Activated CD4-positive, alpha-beta T cell treated with anti-CD3 and anti-CD28 coated beads, Interleukin-2, Interleukin-6, amounts not matched to agents 100 ng/mL and 50 ng/mL, durations not matched to agents 16 hours and 8 hours (primary cell): ENCODE measurements around the gene C2CD4A.
"Not testable (repeated sequence)": the region's sequence is repeated elsewhere in the genome, so short reads cannot be mapped to it uniquely, and the experiment has no call there.

Experiments
- DNase-seq: peaks from one replicate; pipeline ENCODE4 v3.0.0-alpha.2; 2020

Gene C2CD4A, protein sequence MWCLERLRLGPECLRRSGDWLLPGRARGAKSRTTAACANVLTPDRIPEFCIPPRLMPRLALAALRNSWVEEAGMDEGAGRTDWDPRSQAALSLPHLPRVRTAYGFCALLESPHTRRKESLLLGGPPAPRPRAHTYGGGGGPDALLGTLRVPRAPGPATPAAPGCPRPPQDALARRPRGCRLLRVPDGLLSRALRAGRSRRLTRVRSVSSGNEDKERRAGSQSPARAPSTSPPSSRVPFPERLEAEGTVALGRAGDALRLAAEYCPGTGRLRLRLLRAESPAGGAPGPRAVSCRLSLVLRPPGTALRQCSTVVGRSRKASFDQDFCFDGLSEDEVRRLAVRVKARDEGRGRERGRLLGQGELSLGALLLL

DNA sequence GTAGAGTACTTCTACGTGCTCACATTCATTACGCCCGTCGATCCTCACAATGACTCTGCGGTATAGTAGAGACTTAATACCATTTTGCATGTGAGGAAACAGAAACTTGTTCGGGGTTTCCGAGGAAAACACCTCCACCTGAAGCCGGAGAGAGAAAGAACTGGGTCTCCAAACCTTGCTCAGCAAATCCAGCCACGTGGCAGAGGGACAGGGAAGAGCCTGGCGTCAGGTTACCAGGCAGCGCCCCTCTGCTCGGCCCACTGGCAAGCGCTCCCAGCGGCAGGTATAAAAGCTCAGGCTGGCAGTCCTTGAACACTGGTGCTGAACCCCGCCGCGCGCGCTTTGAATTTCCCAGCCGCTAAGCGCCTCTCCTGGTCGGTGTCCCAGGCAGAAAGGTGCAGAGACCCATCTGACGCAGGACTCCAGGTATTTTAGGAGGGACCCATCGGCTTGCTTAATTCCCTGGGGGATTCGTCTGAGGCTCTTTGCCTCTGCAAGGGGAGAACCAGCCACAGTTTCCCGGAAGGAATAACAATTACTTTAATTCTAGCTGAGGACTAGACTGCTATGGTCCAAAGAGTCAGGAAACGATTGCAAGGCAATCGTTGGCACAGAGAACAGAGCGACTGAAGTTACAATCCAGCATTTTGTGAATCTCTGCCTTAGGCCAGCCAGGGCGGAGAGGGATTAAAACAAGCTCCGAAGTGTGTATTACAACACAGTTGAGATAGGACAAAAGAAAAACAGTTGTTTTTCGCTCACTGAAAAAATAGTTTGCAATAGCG is at the start of gene C2CD4A:
C2CD4A (plus strand) TSS at position 315 of the 785 bp plus-strand sequence. CDS start 637 bp downstream, outside the sequence.
- DNase-seq, result peak; percentile 55

DNA sequence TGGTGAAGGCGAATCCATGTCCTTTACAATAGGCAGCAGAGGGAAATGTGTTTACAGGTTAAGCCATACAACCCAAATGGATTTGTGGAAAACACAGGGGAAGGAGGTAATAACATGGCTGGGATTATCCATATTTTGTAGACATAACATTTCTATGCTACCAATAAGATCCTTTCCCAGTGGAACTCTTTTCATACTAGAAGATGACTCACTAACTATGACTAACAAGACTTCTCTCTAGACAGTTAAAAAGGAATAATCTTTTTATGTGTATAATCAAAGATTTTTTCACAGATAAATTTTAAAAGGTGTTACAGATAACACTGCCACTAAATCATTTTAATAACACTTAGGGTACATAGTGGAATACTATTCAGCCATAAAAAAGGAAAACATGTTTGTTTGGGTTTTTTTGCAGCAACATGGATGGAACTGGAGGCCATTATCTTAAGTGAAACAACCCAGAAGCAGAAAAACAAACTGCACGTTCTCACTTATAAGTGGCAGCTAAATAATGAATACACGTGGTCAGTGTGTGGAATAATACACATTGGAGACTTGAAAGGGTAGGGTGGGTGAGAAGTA is 46.1 kb upstream of the C2CD4A start:
- DNase-seq, result no peak

DNA sequence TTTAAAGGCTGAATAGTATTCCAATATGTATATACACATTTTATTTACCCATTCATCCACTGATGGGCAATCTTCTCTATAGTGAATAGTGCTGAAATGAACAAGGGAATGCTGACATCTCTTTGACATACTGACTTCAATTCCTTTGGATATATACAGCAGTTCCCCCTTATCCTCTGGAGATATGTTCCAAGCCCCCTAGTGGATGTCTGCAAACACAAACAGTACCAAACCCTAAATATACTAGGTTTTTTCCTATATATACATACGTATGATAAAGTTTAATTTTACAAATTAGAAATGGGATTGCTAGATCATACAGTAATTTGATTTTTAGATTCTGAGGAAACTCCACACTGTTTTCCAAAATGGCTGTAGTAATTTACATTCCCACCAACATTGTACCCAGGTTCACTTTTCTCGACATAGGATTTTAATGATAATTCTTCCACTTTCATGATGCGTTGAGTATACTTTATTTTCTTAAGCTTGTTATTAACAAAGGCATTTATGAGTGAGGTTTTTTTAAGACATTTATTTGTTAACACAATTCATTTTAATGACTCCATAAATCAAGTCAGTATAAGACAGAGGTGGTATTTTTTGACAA is 44.7 kb upstream of the C2CD4A start:
- no peak for DNase-seq

DNA sequence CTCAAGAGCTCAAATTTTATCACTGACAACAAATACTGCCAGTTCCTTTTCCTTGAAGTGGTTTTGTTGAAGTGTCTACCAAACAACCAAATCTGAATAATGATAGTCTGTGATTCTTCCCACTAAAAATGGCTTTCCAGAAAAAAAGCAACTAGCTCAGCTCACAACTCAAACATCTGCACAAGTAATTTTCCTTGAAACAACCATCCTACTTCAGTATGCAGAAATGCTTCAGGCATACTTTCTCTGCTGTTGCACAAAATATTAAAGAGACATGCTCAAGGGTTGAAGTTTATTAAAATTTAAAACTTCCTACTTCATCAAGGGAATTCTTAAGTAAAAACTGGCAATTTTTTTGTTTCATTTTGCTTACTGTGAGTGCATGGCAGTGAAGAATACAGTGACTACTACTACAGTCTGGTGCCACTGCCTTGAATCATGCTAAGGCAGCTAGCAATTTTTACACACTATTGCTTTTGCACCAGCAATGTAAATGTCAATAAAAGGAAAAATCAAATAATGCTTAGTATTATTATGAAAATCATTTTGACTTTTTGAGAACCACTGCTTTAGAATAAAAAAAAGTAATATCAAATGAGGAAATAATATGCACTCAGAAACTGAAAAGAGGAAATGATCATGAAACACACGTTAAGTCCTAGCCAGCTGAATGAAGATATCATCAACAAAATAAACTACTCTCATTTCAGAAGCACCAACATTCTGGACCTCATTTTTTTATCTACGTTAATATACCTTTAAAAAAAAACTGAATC is 40.1 kb upstream of the C2CD4A start:
- no peak for DNase-seq

DNA sequence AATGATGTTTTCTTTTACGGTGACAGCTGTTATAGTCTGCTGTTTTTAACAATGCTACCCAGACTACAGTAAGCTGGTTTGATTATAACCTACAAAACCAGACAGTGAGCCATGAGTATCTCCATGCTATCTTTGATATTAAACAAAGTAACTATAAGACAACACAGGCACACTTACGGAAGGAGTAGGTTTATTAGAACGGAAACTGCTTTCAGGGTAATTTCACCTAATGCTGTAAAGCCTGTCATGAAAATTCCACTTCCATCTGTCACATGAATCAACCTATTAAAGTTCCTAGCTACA is 39.6 kb upstream of the C2CD4A start:
- no peak for DNase-seq

DNA sequence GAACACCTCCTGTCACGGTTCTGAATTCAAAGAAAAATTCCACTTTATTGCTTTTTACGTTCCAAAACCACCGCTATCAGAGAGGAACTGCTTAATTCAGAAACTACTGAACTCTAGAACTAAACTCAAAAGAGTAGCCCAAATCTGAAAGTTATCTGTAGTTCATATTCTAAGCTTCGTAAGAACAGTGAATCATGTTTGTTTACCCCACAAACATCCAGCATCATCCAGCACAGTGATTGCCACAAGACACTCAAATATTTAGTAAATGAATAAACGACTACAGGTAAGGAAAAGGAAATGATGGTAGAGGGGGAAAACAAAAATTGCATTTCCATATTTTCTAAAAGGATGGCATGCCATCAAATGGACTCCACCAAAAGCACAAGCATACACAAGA is 38.9 kb upstream of the C2CD4A start:
- DNase-seq, result no peak

DNA sequence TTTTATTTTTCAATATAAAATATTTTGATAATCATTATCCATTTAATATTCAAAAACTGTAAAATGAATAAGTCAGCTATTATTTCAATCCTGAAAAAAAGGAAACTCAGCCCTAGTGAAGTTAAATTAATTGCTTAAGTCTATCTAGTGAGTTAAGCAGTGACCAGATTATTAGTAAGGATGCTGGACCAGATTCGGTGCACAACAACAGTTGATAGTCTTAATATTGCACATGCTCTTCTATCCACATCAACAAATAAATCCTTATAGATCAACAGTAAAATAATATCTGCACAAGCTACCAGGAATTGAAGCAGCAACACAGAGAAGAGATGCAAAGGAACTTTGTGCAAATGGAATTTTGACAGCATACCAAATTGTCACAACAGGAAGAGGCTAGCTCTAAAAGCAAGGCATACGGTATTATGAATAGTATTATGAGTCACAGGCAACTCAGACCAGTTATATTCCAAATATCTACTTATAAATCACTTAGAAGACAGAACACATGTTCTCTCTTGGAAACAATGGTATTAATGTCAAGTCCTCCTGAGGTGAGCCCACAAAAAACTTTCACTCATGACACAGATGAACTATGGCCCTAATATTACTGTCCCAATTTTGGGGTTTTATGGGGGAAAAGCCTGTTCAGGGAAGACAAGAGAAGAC is 31.4 kb upstream of the C2CD4A start:
- peak; percentile 8 for DNase-seq

DNA sequence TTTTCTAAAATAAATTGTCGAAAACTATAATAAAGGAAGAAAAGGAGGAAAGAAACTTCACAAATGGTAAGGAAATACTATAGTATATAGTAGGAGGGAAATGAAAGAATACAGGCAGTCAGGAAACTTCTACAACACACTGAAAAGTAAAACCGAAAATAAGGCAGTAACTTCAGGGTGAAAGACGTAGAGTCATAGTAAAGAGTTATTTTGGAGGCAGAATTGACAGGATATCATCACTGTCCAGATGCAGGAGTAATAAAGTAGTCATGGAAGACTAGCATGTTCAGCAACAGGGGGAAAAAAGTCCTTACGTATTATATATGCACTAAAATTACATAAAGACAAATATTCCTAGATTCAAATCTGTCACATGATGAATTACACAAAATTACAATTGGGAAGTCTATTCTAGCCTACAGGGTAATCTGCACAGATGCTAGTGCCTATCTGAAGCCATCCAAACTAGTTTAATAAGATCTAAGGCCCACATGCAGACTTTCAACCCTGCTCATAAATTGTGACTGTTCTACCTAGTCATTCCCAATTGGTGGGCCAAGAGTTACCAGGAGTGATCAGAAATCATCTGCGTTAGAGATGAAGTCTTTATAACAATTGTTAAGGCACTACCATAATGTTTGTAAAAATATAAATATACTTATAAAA is 20.6 kb upstream of the C2CD4A start:
- peak; percentile 35 for DNase-seq

DNA sequence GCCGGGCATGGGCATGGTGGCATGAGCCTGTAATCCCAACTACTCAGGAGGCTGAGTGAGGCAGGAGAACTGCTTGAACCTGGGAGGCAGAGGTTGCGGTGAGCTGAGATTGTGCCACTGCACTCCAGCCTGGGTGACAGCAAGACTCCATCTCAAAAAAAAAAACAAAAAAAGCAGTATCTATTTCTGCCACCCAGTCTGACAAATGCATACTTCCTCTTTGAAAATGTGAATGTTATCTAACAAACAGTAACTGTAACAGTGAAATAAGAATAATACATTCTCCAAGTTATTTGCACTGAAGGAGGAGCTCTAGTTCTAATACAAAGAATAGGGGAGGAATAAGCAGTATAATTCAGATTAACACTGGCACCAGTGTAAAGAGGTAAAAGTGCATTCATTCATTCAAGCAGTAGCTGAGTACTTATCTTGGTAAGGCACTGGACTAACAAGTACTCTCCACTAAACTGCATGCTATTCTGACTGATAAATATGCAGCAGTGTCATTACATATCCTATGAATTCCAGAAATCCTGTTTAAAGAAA is 19.4 kb upstream of the C2CD4A start:
- no peak for DNase-seq

DNA sequence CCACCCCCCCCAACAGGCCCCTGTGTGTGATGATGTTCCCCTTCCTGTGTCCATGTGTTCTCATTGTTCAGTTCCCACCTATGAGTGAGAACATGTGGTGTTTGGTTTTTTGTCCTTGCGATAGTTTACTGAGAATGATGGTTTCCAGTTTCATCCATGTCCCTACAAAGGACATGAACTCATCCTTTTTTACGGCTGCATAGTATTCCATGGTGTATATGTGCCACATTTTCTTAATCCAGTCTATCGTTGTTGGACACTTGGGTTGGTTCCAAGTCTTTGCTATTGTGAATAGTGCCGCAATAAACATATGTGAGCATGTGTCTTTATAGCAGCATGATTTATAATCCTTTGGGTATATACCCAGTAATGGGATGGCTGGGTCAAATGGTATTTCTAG is 18.5 kb upstream of the C2CD4A start:
- DNase-seq, result not testable (repeated sequence)

DNA sequence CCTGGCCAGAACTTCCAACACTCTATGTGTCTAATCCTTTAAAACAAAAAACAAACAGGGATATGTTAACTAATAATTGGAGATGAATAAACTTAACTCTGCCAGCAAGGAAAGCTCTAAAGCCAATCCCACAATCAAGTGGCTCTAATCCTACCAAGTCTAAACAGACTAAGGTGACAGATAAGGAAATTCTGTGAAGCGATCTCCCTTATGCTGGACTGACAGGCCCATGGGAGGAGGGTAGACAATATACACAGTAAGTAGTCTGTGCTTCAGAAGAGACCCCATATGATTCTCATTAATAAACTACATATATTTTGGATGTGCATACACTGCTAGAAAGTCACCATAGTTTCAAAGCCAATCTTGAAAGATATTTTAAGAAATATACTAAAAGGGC is 16.7 kb upstream of the C2CD4A start:
- no peak for DNase-seq

DNA sequence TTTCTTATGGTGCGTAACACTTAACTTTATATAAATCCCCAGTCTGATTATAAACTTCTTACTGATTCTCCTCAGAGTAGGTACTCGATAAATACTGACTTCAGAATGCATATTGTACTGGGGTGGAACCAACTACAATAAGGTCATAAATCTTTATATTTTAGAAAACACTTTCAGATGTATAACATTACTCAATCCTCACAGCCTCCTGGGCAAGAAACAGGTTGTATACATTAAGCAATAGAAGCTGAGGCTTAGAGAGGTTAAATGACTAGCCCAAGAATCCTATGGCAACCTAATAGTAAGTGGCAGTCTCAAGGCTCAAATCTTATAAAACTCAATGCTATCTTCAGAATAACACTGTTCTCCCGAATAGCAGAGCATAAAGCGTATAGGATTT is 15.6 kb upstream of the C2CD4A start:
- no peak for DNase-seq

DNA sequence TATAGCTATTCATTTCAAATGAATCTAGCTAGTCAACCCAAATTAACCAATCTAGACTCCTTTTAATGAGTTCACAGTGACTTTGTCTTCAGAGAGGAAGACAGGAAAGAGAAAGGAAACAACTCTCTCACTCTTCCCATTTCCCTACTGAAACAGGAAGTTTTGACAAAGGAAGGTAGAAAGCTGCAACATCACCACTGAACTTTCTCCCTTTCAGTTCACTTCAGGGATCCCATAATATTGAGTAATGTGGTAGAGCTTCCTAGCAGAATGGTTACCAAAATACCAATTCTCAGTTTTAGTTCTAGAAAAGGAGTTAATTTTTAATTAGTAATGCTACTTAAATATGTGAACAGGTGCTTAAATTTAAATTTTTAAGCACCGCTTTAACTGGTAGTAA is 14.1 kb upstream of the C2CD4A start:
- DNase-seq, result no peak

DNA sequence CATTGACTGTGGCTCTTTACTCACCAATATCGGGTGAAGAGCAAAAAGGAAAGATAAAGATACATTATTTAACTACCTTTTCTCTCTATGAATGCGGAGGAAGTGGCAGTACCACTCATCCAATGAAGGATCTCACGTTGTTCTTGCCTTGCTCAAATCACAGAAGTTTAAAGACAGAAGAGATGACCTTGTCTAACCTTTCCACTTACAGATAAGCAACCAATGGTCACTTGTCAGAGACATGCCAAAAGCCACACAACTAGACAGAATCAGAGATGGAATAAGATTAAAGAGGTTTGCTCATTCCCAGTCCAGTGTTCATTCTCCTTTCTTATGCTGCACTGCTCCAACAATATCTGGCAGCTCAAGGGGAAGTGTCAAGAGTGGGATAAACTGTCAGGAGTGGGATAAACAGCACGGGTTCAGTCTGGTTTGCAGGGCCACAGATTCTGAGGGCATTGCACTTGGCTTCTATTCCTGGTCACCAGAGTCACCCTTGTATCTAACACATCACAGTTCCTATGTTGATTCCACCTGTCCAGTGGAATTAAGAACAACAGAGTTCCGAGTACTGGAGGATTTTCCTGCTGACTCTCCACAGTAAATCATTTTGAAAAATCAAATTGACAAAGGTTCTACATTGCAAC is 13.2 kb upstream of the C2CD4A start:
- no peak for DNase-seq

DNA sequence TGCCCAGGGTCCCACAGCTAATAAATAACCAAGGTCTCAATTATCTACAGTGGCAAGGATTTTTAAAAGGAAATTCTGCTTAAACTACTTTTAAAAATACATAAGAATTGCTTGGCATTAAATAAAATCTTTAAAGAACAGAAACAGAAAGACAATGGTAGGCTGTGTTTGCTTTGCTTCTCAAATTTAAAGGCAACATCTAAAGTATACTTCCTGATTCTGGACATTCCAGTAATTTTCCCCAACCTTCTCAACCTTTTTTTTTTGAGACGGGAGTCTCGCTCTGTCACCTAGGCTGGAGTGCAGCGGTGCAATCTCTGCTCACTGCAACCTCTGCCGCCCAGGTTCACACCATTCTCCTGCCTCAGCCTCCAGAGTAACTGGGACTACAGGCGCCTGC is 11.8 kb upstream of the C2CD4A start:
- no peak for DNase-seq

DNA sequence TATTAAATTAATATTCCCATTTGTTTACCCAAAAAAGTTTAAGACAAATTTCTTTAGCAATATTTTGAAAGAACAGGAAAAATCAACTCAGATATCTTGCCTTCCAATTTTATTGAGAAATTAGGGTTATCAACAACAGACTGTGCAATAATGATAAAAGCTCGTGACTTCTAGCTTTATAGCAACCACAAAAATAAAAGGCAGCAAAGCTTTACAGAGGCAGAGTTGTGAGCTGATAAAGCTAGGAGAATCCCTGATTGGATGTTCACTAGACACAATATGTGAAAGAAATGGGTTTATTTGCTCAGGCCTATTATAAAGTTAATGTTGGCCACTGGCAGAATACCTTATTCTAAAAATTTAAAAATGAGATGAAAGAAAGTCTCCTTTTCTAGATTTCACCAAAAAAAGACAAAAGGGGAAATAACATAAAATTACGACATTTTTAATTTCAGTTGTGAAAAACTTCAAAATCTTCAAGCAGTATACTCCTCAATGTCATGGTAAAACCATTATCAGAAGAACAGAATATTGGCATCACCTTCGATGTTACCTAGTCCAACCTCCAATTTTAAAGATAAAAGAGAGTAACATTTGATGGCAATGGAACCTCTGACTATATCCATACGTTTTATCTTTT is 9.3 kb upstream of the C2CD4A start:
- no peak for DNase-seq

DNA sequence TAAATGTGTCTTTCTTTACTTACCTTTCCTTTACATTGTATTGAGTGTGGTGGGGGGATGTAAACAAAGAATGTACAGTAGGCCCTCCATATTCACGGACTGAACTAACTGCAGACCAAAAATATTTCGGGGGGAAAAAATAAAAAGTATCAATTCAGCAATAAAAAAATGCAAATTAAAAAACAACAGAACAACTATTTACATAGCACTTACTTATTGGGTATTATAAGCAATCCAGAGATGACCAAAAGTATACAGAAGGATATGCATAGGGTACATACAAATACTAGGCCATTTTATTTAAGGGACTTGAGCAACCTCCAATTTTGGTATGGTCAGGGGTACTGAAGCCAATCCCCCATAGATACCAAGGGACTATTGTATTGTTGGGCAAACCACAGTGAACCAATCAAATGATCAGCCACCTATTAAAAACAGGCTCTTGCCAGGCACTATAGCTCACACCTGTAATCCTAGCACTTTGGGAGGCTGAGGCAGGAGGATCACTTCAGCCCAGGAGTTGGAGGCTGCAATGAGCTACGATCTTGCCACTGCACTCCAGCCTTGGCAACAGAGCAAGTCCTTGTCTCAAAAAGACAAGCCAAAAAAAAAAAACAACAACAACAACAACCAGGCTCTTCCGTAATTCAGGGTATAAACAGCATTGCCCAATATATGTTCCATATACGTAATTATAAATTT is 8.3 kb upstream of the C2CD4A start:
- no peak for DNase-seq

DNA sequence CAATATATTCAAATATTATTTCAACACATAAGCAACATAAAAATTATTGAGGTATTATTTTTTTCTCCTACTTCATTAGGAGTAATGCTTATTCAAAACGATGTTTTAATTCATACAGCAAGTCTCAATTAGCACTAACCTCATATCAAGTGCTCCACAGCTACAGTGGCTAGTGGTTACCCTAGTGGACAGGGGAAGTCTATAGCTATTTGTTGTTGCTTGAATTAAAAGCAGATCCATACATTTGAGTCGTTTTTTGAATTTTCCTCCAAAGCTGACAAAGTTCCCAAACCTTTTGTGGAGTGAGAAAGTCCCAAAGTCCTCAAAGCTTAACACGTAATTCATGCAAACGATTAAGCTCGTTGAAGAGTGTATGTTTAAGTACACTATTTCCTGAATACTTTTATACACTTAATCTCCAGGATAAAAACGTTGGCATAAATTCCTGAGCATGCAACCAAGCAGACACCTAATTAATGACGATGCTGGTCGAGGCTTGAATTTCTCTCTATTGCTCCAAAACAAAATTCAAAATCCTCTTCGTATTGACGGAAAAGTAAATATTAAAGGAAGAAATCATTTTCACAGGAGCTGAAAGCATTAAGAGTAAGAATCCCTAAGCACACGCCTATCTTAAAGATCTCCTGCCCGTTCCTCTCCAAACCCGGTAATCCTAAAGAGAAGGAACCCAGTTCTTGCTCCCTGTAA is 7.5 kb upstream of the C2CD4A start:
- DNase-seq, result no peak

DNA sequence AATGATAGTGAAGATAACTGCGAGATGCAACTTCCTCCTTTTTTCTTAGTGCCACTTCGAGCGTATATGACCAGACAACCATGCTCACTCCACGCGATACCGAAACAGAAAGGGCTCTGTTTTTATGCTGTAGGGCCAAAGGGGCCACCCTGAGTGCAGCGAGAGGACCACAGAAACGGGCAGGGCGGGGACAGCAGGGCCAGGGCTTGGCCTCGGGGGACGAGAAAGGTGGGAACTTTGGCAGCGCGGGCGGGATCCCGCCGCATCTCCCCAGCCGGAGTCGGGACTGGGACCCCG is 7.0 kb upstream of the C2CD4A start:
- peak; percentile 83 for DNase-seq
